B cell (primary cell): ENCODE results near the gene AKT1. TPM values are rescaled to one million over a fixed set of nuclear protein-coding genes. Genes with fewer than 3 reads are reported as not detected.

Source experiments
- ATAC-seq: fragments of 200-7000 bp; cut with Tn5 transposase; one replicate; pipeline ENCODE4 v1.10.0; 2021; ENCODE audit warnings: low read depth, mild to moderate bottlenecking, moderate number of reproducible peaks, moderate library complexity
- CTCF ChIA-PET: fragments of 350-600 bp; sonication (Branson Sonifier 250); formaldehyde crosslinking; loops from one replicate; lab custom pipeline; 2021; ENCODE audit warnings: antibody characterized with exemption, inconsistent platforms; lab: Charles Lee
- POLR2A ChIA-PET: fragments of 350-600 bp; sonication (Branson Sonifier 250); formaldehyde crosslinking; loops from one replicate; lab custom pipeline; 2021; ENCODE audit warnings: antibody characterized with exemption; lab: Charles Lee
- DNase-seq: peaks from one replicate; pipeline ENCODE4 v3.0.0; 2013
- H2AFZ ChIP-seq: 2 replicates; pipeline ENCODE4 v1.6.1; 2012; ENCODE audit warnings: mild to moderate bottlenecking, low read depth, low read length; ENCODE audit not compliant: insufficient read depth, poor library complexity, severe bottlenecking
- H3K27ac ChIP-seq, 2 donors: 1 replicate in 1 of 2; 2 replicates in 1 of 2; pipeline ENCODE4 v1.5.1; 2012 to 2013; ENCODE audit warnings: low read length in 2 of 2, mild to moderate bottlenecking in 2 of 2, moderate library complexity in 1 of 2
- H3K27me3 ChIP-seq, 4 experiments: fragments of 200-600 bp in 1 of 4; sonication (generic) in 1 of 4; replicated peaks in 1 of 4; 1 replicate in 2 of 4; 2 replicates in 2 of 4; pipeline versions ENCODE4 v1.6.1 to v1.7.0; 2013 to 2016; ENCODE audit warnings: low read length in 3 of 4, mild to moderate bottlenecking in 2 of 4, mixed read lengths in 1 of 4, moderate library complexity in 1 of 4; ENCODE audit not compliant: insufficient read depth in 4 of 4, control insufficient read depth in 3 of 4; ENCODE audit errors: control extremely low read depth in 1 of 4
- H3K36me3 ChIP-seq, 2 experiments: replicated peaks in 1 of 2; 1 replicate in 1 of 2; 2 replicates in 1 of 2; pipeline versions ENCODE4 v1.6.1 to v1.7.1; 2013; ENCODE audit warnings: low read length in 1 of 2; ENCODE audit not compliant: insufficient read depth in 2 of 2, control insufficient read depth in 1 of 2; ENCODE audit errors: control extremely low read depth in 1 of 2, extremely low read depth in 1 of 2
- H3K4me1 ChIP-seq, 2 donors: fragments of 200-600 bp in 1 of 2; sonication (generic) in 1 of 2; 1 replicate in 1 of 2; 2 replicates in 1 of 2; pipeline versions ENCODE4 v1.5.1 to v1.6.1; 2013 to 2017; ENCODE audit warnings: low read length in 2 of 2; ENCODE audit not compliant: control insufficient read depth in 2 of 2, insufficient read depth in 2 of 2
- H3K4me2 ChIP-seq: replicated peaks from 2 replicates; pipeline ENCODE3; 2012; ENCODE audit warnings: mild to moderate bottlenecking, low read depth, low read length; ENCODE audit not compliant: poor library complexity, severe bottlenecking
- H3K4me3 ChIP-seq, 5 experiments: fragments of 200-600 bp in 1 of 5; sonication (generic) in 1 of 5; 1 replicate in 3 of 5; 2 replicates in 2 of 5; pipeline versions ENCODE4 v1.5.1 to v1.7.0; 2011 to 2016; ENCODE audit warnings: low read length in 4 of 5, mild to moderate bottlenecking in 4 of 5, low read depth in 2 of 5, control low read depth in 1 of 5, moderate library complexity in 1 of 5; ENCODE audit not compliant: insufficient read depth in 1 of 5; ENCODE audit errors: control extremely low read depth in 1 of 5, extremely low read depth in 1 of 5
- H3K79me2 ChIP-seq: fragments of 200-600 bp; sonication (generic); one replicate; pipeline ENCODE4 v1.6.0; 2016; ENCODE audit warnings: low read length; ENCODE audit not compliant: control insufficient read depth, insufficient read depth
- H3K9ac ChIP-seq: fragments of 200-600 bp; sonication (generic); 2 replicates; pipeline ENCODE4 v1.6.1; 2017; ENCODE audit warnings: mild to moderate bottlenecking, low read length, moderate library complexity
- H3K9me3 ChIP-seq, 3 donors: one replicate each; pipeline versions ENCODE4 v1.6.1 to v1.7.1; 2013; ENCODE audit warnings: low read length in 2 of 3; ENCODE audit not compliant: control insufficient read depth in 2 of 3, insufficient read depth in 1 of 3; ENCODE audit errors: control extremely low read depth in 1 of 3
- H4K20me1 ChIP-seq: 2 replicates; pipeline ENCODE4 v1.6.0; 2012; ENCODE audit warnings: mild to moderate bottlenecking, low read length; ENCODE audit not compliant: insufficient read depth, control insufficient read depth, poor library complexity, severe bottlenecking
- H3K27ac Mint-ChIP-seq: one replicate; pipeline ENCODE4 v1.8.0; 2021; ENCODE audit warnings: mixed read lengths
- H3K27me3 Mint-ChIP-seq: one replicate; pipeline ENCODE4 v1.8.0; 2021; ENCODE audit warnings: mixed read lengths
- H3K4me1 Mint-ChIP-seq: one replicate; pipeline ENCODE4 v1.8.0; 2021; ENCODE audit warnings: mixed read lengths
- H3K4me3 Mint-ChIP-seq: one replicate; pipeline ENCODE4 v1.8.0; 2021; ENCODE audit warnings: mixed read lengths
- H3K9me3 Mint-ChIP-seq: one replicate; pipeline ENCODE4 v1.8.0; 2022; ENCODE audit warnings: mixed read lengths; ENCODE audit not compliant: insufficient read depth
- EZH2 ChIP-seq: IDR thresholded peaks from 2 replicates; pipeline ENCODE4 v1.6.1; 2012; ENCODE audit warnings: borderline replicate concordance, low read depth, mild to moderate bottlenecking, moderate library complexity, low read length; ENCODE audit not compliant: insufficient read depth, poor library complexity, severe bottlenecking
- WGBS: methylation state at CpG from one replicate; pipeline ENCODE4 v1.1.5; 2013; ENCODE audit warnings: missing lambda C conversion rate; ENCODE audit not compliant: insufficient coverage; 5-methylcytosine and 5-hydroxymethylcytosine counted together
- intact Hi-C: fragments of 100-400 bp; cut with micrococcal nuclease; formaldehyde crosslinking; loops from one replicate; pipeline ENCODE4 v1.10.0; 2022
- polyA plus RNA-seq: library from polyadenylated mRNA; depleted of rRNA; stranded (reverse); fragments of >200 nt; gene quantifications from 2 replicates; pipeline ENCODE4 v1.2.3, GENCODE V29; 2012
- total RNA-seq, 2 donors: library from RNA; stranded (reverse); fragments of 120-200 nt in 1 of 2; gene quantifications; 1 replicate in 1 of 2; 2 replicates in 1 of 2; pipeline versions ENCODE4 v1.2.3 to v1.2.4, GENCODE V29; 2013 to 2022
- TF ChIP-seq, protein P1 (sequence below): fragments of 200-600 bp; IDR thresholded peaks from one replicate; pipeline ENCODE4 v1.8.0; 2022; ENCODE audit warnings: antibody characterized with exemption, mild to moderate bottlenecking

Gene AKT1
- total and polyA plus RNA-seq, 2 donors (not counting 1 experiment from before 2014, with no cell fraction given), result 71.1 to 90.1 TPM

DNA sequence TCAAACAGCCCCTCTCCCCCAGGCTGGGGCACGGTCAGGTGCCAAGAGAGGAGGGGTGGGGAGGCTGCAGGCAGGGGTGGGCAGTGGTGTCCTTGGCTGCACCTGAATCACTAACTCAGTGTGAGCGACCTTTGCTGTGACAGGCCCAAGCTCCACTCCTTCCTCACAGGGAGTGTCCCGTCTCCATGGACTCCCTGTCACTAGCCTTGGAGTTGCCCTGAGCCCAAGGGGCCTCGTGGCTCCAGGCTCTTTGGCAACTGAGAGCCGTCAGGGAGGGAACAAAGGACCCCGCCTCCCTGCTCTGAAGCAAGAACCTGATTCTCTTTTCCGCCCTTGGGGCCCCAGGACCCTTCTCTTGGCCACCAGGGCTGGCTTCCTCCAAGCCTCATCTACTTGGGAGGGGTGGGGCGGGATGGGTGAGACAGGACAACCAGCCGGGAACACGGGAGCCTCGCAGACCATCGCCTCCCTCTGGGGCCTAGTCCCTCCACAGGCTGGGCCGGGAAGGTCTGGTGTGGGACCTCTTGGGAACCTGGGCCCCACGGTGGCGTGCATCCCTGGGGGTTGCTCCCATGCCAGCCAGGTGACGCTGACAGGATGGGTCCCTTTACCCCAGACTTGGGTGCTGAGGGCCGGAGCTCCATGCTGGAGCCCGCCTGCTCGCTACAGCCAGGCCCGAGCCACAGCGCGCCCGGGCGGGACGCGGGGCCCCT, 72.5 kb downstream of the AKT1 start:
- no peak overlapping the region for H3K4me3 Mint-ChIP-seq
- no peaks in the 10 kb centered on the region for H3K9me3 Mint-ChIP-seq

More for the DNA sequence above, 72.5 kb downstream of the AKT1 start:
- Histone ChIP-seq H2AFZ (peak overlapping the region; percentile 84), H3K79me2 (no peaks in the 10 kb centered on the region), H3K9me3 (no peaks in the 10 kb centered on the region), H3K36me3 (peaks cover 0 to 3% of the 10 kb centered on the region in 2 experiments), H3K27me3 (peaks cover 0 to 9% (median 3%) of the 10 kb centered on the region in 4 experiments), H3K4me3 (peak overlapping the region in 3 of 5 experiments; percentile 60 to 79 (median 64)), H3K4me1 (peaks cover 6 to 10% of the 10 kb centered on the region in 2 donors), H3K27ac (no peak overlapping the region), H3K9ac (no peak overlapping the region), H3K4me2 (peak overlapping the region; percentile 97), H4K20me1 (no peaks in the 10 kb centered on the region)
- Mint-ChIP-seq H3K27me3 (peaks cover 8% of the 10 kb centered on the region), H3K27ac (no peak overlapping the region), H3K4me1 (peaks cover 3% of the 10 kb centered on the region)
- intact Hi-C loops, result no loop called here
- ATAC-seq (no peak), DNase-seq (no peak)
- POLR2A ChIA-PET, result no interaction called here
- CTCF ChIA-PET, result interaction anchor here (0.9 to 3.6 kb wide), 8 partner anchors 11 to 103 kb away, joined by 3 to 12 read pairs (median 4); partner anchors contain the start of gene SIVA1
- WGBS, result 54% methylated on average over 26 of the region's 26 CpGs
- TF ChIP-seq, protein P1, sequence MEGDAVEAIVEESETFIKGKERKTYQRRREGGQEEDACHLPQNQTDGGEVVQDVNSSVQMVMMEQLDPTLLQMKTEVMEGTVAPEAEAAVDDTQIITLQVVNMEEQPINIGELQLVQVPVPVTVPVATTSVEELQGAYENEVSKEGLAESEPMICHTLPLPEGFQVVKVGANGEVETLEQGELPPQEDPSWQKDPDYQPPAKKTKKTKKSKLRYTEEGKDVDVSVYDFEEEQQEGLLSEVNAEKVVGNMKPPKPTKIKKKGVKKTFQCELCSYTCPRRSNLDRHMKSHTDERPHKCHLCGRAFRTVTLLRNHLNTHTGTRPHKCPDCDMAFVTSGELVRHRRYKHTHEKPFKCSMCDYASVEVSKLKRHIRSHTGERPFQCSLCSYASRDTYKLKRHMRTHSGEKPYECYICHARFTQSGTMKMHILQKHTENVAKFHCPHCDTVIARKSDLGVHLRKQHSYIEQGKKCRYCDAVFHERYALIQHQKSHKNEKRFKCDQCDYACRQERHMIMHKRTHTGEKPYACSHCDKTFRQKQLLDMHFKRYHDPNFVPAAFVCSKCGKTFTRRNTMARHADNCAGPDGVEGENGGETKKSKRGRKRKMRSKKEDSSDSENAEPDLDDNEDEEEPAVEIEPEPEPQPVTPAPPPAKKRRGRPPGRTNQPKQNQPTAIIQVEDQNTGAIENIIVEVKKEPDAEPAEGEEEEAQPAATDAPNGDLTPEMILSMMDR, result no peak
- no peak for TF ChIP-seq EZH2
